ENCODE measurements around the gene TADA1.

- TF ChIP-seq CTCF (IDR thresholded peaks at IDR 0.05) (no peak), ETV6 (CRISPR knock-in tag; IDR thresholded peaks at IDR 0.05) (no peak), ATF2 (CRISPR knock-in tag; IDR thresholded peaks at IDR 0.05; ENCODE audit: borderline replicate concordance, low read depth) (no peak), ZNF671 (CRISPR knock-in tag; IDR thresholded peaks at IDR 0.05) (no peak), ATF3 (CRISPR knock-in tag; conservative IDR thresholded peaks at IDR 0.05) (no peak)
Observed at GRCh38 chr1:166895766-166896165, 19.7 kb upstream of the TADA1 start.
